Hepatocyte (in vitro differentiated cells): ENCODE measurements around the gene C11orf68.

Experiments used
- EZH2phosphoT487 ChIP-seq: fragments of 200-600 bp; sonication (generic); IDR thresholded peaks from one replicate; pipeline ENCODE4 v1.6.1; 2018; ENCODE audit warnings: antibody characterized with exemption, mild to moderate bottlenecking, low read depth, moderate library complexity; ENCODE audit not compliant: unreplicated experiment, severe bottlenecking
- TF ChIP-seq, protein P1 (sequence below): fragments of 200-600 bp; sonication (generic); IDR thresholded peaks from 2 replicates; pipeline ENCODE4 v1.5.1; 2016; ENCODE audit warnings: antibody characterized with exemption, mild to moderate bottlenecking; ENCODE audit not compliant: poor library complexity

DNA sequence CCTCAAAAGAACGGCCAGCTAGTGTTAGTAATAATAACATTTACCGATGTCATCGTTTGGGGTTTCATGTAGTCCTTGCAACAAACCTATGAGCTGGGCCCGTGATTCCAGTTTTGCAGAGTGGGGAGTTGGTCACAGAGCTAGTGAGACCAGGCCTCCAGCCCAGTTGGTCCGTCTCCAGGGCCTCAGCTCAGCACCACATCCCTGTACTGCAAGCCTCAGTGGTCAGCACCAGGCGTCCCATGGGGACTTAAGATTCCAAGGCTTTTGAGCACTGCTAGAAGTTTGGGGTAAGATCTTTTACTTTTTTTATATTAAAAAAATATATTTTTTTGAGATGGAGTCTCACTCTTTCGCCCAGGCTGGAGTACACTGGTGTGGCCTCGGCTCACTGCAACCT is 25.3 kb upstream of the C11orf68 start:
- TF ChIP-seq, protein P1, sequence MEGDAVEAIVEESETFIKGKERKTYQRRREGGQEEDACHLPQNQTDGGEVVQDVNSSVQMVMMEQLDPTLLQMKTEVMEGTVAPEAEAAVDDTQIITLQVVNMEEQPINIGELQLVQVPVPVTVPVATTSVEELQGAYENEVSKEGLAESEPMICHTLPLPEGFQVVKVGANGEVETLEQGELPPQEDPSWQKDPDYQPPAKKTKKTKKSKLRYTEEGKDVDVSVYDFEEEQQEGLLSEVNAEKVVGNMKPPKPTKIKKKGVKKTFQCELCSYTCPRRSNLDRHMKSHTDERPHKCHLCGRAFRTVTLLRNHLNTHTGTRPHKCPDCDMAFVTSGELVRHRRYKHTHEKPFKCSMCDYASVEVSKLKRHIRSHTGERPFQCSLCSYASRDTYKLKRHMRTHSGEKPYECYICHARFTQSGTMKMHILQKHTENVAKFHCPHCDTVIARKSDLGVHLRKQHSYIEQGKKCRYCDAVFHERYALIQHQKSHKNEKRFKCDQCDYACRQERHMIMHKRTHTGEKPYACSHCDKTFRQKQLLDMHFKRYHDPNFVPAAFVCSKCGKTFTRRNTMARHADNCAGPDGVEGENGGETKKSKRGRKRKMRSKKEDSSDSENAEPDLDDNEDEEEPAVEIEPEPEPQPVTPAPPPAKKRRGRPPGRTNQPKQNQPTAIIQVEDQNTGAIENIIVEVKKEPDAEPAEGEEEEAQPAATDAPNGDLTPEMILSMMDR = no peak
- TF ChIP-seq EZH2phosphoT487 = no peak
